ENCODE data around the gene CRHR1.

DNA sequence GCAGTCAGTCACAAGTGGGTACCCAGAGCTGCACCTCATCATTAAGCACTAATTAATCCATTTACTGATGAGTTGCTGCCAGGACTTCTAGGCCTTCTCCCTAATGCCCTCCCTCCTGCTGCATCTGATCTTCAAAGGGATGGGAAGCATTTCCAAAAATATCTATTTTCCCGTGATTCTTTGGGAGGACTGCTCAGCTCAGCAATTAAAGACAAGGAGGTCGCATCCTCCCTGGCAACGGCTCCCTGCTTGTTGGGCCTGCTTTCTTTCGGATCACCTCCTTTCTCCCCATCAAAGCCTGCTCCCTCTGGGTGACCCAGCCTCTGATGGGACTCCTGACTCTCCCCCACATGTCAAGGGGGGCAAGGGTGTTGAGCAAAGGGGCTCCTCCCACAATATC lies 34.6 kb downstream of the CRHR1 start:
- TF ChIP-seq POLR2A (IDR thresholded peaks at IDR 0.05; ENCODE audit: low read depth, low read length) (no peak), TAF1 (IDR thresholded peaks at IDR 0.05; ENCODE audit: borderline replicate concordance, low read depth, low read length) (no peak), POLR2AphosphoS5 (IDR thresholded peaks at IDR 0.05; ENCODE audit: low read depth, low read length) (no peak)

All from GM12892 (cell line).